Astrocyte (in vitro differentiated cells and primary cell): ENCODE measurements around the gene TMEM165. TPM values are rescaled to one million over a fixed set of nuclear protein-coding genes. Genes with fewer than 3 reads are reported as not detected.
A peak's percentile ranks its signal among the peaks of the same experiment; 100 is the strongest.

ENCODE experiments used
- DNase-seq: peaks from one replicate; pipeline ENCODE4 v3.0.0-alpha.2; 2010; ENCODE audit warnings: low read depth
- FAIRE-seq: peaks from 2 replicates; lab custom pipeline; 2011; peaks lifted over from hg19 to GRCh38; lab: Jason Lieb, UNC
- H2AFZ ChIP-seq: 2 replicates; pipeline ENCODE4 v1.6.0; 2012; ENCODE audit warnings: low read depth, low read length, inconsistent platforms
- H3K27ac ChIP-seq: 2 replicates; pipeline ENCODE4 v1.5.1; 2011; ENCODE audit warnings: low read depth, low read length, inconsistent platforms
- H3K27me3 ChIP-seq: 2 replicates; pipeline ENCODE4 v1.6.0; 2011; ENCODE audit warnings: low read length, inconsistent platforms; ENCODE audit not compliant: insufficient read depth
- H3K36me3 ChIP-seq: 2 replicates; pipeline ENCODE4 v1.5.1; 2011; ENCODE audit warnings: low read length, inconsistent platforms; ENCODE audit not compliant: insufficient read depth
- H3K4me1 ChIP-seq: 2 replicates; pipeline ENCODE4 v1.5.1; 2011; ENCODE audit warnings: low read length, inconsistent platforms; ENCODE audit not compliant: insufficient read depth
- H3K4me2 ChIP-seq: 2 replicates; pipeline ENCODE4 v1.6.0; 2012; ENCODE audit warnings: low read length, inconsistent platforms
- H3K4me3 ChIP-seq: 2 replicates; pipeline ENCODE4 v1.5.1; 2011; ENCODE audit warnings: low read depth, mild to moderate bottlenecking, low read length, inconsistent platforms; ENCODE audit not compliant: insufficient read depth
- H3K79me2 ChIP-seq: 2 replicates; pipeline ENCODE4 v1.6.0; 2012; ENCODE audit warnings: mild to moderate bottlenecking, low read length, inconsistent platforms; ENCODE audit not compliant: insufficient read depth
- H3K9ac ChIP-seq: 2 replicates; pipeline ENCODE4 v1.6.0; 2012; ENCODE audit warnings: mild to moderate bottlenecking, low read length, inconsistent platforms
- H3K9me3 ChIP-seq: 2 replicates; pipeline ENCODE4 v1.5.1; 2012; ENCODE audit warnings: low read depth, mild to moderate bottlenecking, low read length, inconsistent platforms; ENCODE audit not compliant: insufficient read depth
- H4K20me1 ChIP-seq: 2 replicates; pipeline ENCODE4 v1.6.0; 2012; ENCODE audit warnings: low read length, inconsistent platforms; ENCODE audit not compliant: insufficient read depth
- H3K27ac Mint-ChIP-seq: one replicate; pipeline ENCODE4 v1.8.0; 2021; ENCODE audit warnings: mild to moderate bottlenecking, mixed read lengths; ENCODE audit not compliant: unreplicated experiment
- H3K27me3 Mint-ChIP-seq: one replicate; pipeline ENCODE4 v1.8.0; 2021; ENCODE audit warnings: low read depth, mixed read lengths; ENCODE audit not compliant: unreplicated experiment
- H3K36me3 Mint-ChIP-seq: one replicate; pipeline ENCODE4 v1.8.0; 2021; ENCODE audit warnings: low read depth, mixed read lengths; ENCODE audit not compliant: unreplicated experiment
- H3K4me1 Mint-ChIP-seq: one replicate; pipeline ENCODE4 v1.8.0; 2021; ENCODE audit warnings: low read depth, mixed read lengths; ENCODE audit not compliant: unreplicated experiment
- H3K4me3 Mint-ChIP-seq: one replicate; pipeline ENCODE4 v1.8.0; 2021; ENCODE audit warnings: mild to moderate bottlenecking, moderate library complexity, mixed read lengths; ENCODE audit not compliant: unreplicated experiment
- H3K9me3 Mint-ChIP-seq: one replicate; pipeline ENCODE4 v1.8.0; 2021; ENCODE audit warnings: mild to moderate bottlenecking, mixed read lengths; ENCODE audit not compliant: unreplicated experiment
- CTCF ChIP-seq: IDR thresholded peaks from 2 replicates; pipeline ENCODE4 v1.5.1; 2011; ENCODE audit warnings: low read depth, mild to moderate bottlenecking, inconsistent platforms, low read length, moderate library complexity; ENCODE audit not compliant: insufficient read depth
- EZH2 ChIP-seq: IDR thresholded peaks from 2 replicates; pipeline ENCODE4 v1.6.1; 2012; ENCODE audit warnings: mild to moderate bottlenecking, low read length, inconsistent platforms; ENCODE audit not compliant: insufficient read depth
- total RNA-seq: library from RNA; stranded (reverse); gene quantifications from 2 replicates; pipeline ENCODE4 v1.2.1, GENCODE V29; 2021

The TMEM165 gene
- total RNA-seq, 1 donor from 2014 or later: 130 TPM

DNA sequence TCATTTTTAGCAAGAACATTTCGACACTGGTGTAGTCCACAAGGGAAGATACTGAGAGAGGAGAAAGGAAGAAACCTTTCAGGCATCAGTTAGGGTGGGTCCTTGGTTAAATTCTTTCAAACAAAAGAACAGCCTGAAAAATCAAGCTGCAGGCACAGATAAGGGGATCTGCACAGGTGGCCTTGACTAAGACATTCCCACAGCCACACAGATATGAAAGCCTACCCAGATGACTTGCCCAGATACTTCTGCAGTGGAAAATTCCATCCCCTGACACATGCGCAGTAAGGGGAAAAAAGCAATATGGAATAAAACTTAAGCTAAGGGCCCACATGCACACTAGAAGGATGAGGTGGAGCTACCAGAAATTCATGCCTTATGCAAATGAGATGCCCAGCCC is 8.9 kb upstream of the TMEM165 start:
- FAIRE-seq (no peak), DNase-seq (no peak)
- Mint-ChIP-seq H3K4me1 (peaks cover 10% of the 10 kb centered on the region), H3K27ac (no peak overlapping the region), H3K36me3 (peaks cover 2% of the 10 kb centered on the region), H3K4me3 (no peak overlapping the region), H3K27me3 (no peaks in the 10 kb centered on the region), H3K9me3 (peaks cover 3% of the 10 kb centered on the region)
- Histone ChIP-seq H3K9ac (no peak overlapping the region), H3K4me3 (no peak overlapping the region), H3K27me3 (no peaks in the 10 kb centered on the region), H3K79me2 (no peaks in the 10 kb centered on the region), H3K9me3 (no peaks in the 10 kb centered on the region), H3K4me1 (peaks cover 13% of the 10 kb centered on the region), H4K20me1 (no peaks in the 10 kb centered on the region), H2AFZ (no peak overlapping the region), H3K4me2 (no peak overlapping the region), H3K27ac (no peak overlapping the region), H3K36me3 (no peaks in the 10 kb centered on the region)
- no peak for TF ChIP-seq CTCF
- TF ChIP-seq EZH2: no peak

- H3K4me1 ChIP-seq: peaks cover 4% of the 10 kb centered on the region
- no peak overlapping the region for H3K4me3 Mint-ChIP-seq
- no peak overlapping the region for H3K27ac Mint-ChIP-seq
- DNase-seq (no peak), FAIRE-seq (no peak)
- H2AFZ ChIP-seq: no peak overlapping the region
- H3K79me2 ChIP-seq: peaks cover 31% of the 10 kb centered on the region
- no peaks in the 10 kb centered on the region for H3K36me3 ChIP-seq
- H3K27me3 ChIP-seq: no peaks in the 10 kb centered on the region
- H3K9me3 Mint-ChIP-seq: peaks cover 3% of the 10 kb centered on the region
- no peak overlapping the region for H3K4me2 ChIP-seq
- TF ChIP-seq EZH2 (no peak), CTCF (no peak)
- H3K36me3 Mint-ChIP-seq: peaks cover 12% of the 10 kb centered on the region
- no peaks in the 10 kb centered on the region for H3K9me3 ChIP-seq
- H4K20me1 ChIP-seq: peaks cover 24% of the 10 kb centered on the region
- H3K27me3 Mint-ChIP-seq: no peaks in the 10 kb centered on the region
- H3K4me1 Mint-ChIP-seq: no peaks in the 10 kb centered on the region
- H3K9ac ChIP-seq: no peak overlapping the region
- no peak overlapping the region for H3K27ac ChIP-seq
- H3K4me3 ChIP-seq: no peak overlapping the region
Observed at GRCh38 chr4:55393461-55394320, 2.1 kb upstream of the TMEM165 start.

DNA sequence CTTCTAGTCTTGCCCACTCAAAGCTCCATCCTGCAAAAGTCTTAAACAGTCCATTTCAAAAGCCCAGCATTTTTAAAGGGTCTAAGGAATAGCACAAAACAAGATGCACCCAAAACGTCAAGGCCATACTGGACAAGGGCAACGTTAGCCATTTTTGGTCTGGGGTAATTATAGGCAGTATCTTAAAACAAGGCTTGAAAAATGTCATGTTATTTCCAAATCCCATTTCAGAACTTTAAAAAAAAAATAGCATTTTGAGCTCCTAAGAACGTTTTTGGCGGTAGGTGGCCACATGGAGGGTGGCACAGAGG is 584 bp upstream of the TMEM165 start:
- H3K9me3 ChIP-seq: no peaks in the 10 kb centered on the region
- Mint-ChIP-seq H3K4me1 (no peaks in the 10 kb centered on the region), H3K36me3 (peaks cover 12% of the 10 kb centered on the region), H3K27me3 (no peaks in the 10 kb centered on the region), H3K9me3 (peaks cover 3% of the 10 kb centered on the region), H3K27ac (peak overlapping the region; percentile 93), H3K4me3 (peak overlapping the region; percentile 94)
- H3K9ac ChIP-seq: peak overlapping the region; percentile 98
- peaks cover 8% of the 10 kb centered on the region for H3K4me1 ChIP-seq
- H3K4me3 ChIP-seq: peak overlapping the region; percentile 90
- no peaks in the 10 kb centered on the region for H3K36me3 ChIP-seq
- peak overlapping the region; percentile 92 for H2AFZ ChIP-seq
- TF ChIP-seq CTCF (no peak), EZH2 (no peak)
- H3K4me2 ChIP-seq: peak overlapping the region; percentile 92
- no peak for FAIRE-seq
- peaks cover 36% of the 10 kb centered on the region for H4K20me1 ChIP-seq
- peak overlapping the region; percentile 89 for H3K27ac ChIP-seq
- no peaks in the 10 kb centered on the region for H3K27me3 ChIP-seq
- H3K79me2 ChIP-seq: peaks cover 44% of the 10 kb centered on the region
- no peak for DNase-seq
